NCI-H146 treated with DMSO at 0.1 percent for 48 hours (cell line): ENCODE results near the gene ARRDC1.

Experiments used
- DNase-seq: peaks from one replicate; lab custom pipeline; 2025; ENCODE audit not compliant: unreplicated experiment; lab: John Stamatoyannopoulos, UW

ARRDC1 gene

DNA sequence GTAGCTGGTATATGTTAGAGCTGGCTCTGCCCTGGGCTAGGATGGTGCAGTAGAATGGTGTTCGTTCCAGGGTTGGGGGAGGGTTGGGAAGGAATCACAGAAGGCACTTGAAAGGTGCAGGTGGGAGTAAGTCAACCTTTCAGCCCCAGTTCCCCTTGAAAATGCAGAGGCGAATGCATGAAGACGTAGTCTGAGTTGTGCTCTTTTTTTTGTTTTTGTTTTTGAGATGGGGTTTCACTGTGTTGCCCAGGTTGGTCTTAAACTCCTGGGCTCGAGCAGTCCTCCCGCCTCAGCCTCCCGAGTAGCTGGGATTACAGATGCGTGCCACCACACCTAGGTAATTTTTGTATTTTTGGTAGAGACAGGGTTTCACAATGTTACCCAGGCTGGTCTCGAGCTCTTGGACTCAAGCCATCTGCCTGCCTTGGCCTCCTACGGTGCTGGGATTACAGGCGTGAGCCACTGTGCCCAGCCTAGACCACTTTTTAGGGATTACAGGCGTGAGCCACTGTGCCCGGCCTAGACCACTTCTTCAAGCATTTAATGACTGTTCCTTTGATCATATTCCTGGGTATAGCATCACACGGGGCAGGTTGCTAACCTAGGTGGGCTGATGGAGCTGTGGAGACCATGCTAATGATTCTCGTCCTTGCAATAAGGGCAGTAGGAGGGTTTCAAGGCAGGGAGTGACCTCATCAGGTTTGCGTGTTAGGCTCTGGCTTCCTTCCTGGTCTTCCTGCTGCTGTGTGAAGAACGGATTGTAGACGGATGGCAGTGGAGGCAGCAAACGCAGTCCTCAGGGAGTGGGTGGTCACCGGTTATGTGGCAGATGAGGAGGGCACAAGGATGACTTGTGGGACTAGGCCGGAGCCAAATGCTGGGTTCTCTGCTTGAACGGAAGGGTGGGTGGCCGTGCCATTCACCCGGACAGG, 27.0 kb downstream of the ARRDC1 start:
- no peak for DNase-seq

DNA sequence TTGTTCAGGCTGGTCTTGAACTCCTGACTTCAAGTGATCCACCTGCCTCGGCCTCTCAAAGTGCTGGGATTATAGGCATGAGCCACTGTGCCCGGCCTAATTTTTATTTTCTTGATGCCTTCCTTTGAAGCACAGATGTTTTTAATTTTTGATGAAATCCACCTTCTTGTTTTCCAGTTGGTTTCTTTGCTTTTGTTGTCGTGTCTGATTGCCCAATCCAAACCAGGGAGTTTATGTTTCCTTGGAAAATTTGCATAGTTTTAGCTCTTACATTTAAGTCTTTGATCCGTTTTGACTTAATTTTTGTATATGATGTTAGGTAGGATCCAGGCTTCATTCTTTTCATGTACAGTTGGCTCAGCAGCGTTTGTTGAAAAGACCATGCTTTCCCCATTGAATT, 28.5 kb downstream of the ARRDC1 start:
- DNase-seq = no peak

DNA sequence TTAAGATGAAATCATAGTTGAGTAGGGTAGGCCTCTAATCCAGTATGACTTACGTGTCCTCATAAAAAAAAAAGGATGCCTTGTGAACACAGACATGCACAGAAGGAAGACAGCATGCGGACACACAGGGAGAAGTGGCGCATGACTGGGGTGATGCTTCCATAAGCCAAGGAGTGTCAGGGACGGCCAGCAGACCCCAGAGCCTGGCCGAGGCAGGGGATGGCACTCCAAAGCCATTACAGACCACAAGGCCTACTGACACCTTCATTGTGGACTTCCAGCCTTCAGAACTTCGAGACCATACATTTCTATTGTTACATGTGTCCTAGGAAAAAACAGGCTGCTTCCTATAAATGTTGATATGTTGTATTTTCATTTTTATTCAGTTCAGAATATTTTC, 33.2 kb downstream of the ARRDC1 start:
- DNase-seq = no peak

DNA sequence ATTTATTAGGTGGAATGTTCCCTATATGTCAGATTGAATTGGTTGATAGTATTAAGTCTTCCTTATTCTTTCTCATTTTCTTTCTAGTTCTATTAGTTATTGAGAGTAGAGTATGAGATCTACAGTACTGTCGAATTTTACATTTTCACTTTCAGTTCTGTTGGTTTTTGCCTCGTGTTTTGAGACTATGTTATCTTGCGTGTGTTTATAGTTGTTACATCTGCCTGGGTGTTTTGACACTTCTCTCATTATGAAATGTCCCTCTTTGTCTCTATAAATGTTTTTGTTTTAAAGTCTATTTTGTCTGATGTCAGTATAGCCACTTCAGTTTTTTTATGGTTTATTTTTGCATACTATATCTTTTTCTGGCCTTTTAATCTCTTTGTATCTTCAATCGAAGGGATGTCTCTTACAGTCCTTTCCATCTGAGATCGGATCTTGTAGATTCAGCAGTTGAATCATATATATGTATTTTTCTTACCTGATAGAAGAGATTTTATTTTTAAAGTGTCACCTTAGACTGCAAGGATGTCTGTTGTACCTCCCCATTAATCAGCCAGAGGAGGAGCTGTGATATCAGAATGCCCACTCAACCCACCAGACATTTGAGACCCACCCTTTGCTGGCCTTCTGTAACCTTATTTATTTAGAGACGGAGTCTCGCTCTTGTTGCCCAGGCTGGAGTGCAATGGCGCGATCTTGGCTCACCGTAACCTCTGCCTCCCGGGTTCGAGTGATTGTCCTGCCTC, 34.0 kb downstream of the ARRDC1 start:
- DNase-seq = no peak

DNA sequence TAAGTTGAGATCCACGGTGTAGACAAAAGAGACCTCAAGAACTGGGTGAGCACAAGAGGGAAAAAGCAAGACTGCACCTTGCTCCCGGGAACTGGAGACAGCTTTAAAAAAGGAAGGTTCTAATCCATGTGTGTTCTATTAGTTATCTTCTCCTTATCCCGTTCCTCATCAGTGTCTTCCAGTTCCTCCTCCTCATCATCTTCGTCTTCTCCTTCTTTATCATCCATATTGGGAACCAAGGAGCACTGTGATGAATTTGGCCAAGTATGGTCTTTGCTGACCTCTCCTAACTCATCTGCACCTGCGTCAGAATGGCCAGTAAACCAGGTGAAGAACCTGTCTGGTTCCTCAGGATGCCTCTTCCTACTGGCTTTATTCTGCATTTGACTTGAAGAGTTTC, 35.4 kb downstream of the ARRDC1 start:
- no peak for DNase-seq

DNA sequence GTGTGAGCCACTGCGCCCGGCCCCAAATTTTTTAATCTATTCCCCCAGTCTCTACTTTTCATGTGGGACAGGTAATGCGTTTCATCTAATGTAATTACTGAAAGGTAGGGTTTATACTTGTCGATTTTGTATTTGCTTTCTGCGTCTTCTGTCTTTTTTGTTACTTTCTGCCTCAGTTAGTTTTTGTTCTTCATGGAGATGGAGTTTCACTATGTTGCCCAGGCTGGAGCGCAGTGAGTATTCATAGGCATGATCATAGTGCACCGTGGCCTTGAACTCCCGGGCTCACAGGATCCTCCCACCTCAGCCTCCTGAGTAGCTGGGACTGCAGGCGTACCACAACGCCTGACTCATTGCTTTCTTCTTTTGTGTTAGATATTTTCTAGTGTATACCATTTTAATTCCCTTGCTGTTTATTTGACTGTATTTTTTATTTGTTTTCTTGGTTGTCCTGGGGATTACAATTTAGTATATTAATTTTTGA, 36.7 kb downstream of the ARRDC1 start:
- no peak for DNase-seq

DNA sequence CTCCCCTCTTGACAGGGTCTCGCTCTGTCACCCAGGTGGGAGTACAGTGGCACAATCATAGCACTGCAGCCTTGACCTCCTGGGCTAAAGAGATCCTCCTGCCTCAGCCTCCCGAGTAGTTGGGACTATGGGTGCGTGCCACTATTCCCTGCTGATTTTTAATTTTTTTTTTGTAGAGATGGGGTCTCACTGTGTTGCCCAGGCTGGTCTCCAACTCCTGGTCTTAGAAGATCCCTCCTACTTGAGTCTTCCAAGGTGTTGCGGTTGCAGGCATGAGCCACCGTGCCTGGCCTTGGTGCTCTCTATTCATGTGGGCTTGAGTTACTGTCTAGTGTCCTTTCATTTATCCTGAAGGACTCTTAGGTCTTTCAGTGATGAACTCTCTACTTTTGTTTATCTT, 37.4 kb downstream of the ARRDC1 start:
- DNase-seq = no peak

DNA sequence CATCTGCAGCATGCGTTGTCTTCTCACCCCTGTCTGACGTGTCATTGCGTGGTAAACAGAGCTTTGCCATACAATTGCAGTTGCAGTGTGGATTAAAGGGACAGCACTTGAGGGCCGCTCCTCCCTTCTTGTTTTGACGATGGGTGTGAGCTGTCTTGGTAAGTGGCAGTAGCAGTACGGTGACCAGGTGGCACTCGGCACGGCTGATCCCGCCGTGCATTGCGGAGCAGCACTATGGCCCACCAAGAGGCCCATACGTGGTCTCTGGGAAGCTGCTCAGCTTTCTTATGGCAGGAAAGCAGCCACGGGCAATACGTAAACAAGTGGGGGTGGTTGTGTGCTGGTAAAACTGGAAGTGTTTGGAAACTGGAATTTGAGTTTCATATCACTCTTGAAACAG, 38.4 kb downstream of the ARRDC1 start:
- DNase-seq = no peak

DNA sequence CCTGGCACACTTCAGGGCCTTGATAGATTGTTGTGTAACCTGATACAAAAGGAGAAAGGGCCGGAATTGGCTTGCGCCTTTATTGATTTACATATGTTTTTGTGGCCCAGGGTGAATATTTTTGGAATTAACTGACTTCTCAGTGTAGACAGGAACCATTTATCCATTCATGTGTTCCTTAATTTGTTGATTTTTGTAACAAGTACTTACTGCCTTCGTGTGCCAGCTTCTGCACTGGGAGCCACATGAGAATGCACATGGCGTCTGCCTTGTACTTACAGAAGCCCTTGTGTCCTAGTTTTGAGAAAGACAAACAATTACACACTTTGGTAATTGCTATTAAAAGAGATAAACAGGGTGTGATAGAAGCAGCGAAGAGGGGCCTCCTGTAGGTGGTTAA, 39.7 kb downstream of the ARRDC1 start:
- DNase-seq = no peak

DNA sequence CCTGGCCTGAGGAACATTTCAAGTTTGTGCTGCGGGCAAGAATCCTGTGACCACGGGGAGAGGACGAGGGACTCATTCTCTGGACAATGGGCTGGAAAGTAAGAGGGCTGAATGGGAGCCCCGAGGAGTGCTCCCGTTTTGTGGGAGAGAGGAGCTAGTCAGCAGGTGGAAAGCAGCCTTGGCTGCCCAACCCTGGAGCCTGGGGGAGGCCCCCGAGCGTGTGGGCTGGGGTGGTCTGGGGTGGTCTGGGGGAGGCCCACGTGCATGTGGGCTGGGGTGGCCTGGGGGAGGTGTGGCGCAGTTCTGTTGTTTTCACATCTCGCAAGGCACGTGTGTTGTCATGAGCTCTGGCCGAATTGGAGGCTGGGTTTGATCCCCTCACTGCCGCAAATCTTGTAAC, 40.9 kb downstream of the ARRDC1 start:
- no peak for DNase-seq

DNA sequence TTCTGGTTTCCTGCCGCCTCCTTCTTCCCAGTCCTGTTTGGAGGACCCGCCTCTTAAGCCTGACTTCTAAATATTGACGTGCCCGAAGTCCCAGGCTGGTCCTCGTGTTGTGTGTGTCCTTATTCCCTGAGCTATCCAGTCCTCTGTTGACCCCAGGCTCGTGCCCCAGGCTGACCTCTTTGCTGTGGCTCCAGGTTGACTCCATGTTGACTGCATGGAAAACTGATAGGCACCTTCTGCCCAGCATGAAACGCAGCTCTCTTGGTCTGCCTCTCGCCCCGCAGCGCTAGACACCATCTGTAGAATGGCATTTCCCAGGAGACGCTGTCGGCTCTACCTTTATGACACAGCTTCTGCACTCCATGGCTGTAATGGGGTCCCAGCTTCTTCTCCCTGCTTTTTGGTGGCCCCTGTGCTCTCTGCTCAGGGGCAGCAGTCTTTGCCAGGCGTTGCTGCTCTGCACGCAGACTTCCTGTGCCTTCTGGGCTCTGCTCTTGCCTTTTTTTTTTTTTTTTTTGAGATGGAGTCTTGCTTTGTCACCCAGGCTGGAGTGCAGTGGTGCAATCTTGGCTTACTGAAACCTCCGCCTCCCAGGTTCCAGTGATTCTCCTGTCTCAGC, 41.7 kb downstream of the ARRDC1 start:
- DNase-seq = no peak

DNA sequence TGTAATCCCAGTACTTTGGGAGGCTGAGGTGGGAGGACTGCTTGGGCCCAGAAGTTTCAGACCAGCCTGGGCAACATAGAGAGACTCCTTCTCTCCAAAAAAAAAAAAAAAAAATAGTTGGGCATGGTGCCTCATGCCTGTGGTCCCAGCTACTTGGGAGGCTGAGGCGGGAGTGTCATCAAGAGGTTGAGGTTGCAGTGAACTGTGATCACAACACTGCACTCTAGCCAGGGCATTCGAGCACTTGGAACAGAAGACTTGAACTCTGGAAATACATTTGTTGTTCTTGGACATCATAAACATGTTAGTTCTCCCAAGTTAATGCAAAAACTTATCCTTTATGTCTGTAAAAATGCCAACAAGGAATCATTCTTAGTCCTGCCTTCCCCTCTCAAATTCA, 42.9 kb downstream of the ARRDC1 start:
- DNase-seq = no peak

DNA sequence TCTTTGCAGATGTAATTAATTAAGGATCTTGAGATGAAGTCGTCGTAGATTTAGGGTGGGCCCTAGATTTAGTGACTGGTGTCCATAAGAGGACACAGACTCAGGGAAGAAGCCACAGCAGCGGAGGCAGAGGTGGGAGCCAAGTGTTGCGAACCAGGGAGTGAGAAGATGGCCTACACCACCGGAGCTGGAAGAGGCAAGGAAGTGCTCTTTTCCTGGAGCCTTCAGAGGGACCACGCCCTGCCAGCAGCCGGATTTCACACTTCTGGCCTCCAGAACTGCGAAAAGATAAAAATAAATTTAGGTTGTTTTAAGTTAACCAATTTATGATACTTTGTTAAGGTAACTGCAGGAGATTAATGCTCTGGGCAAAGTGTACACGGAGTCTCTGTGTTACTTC, 44.1 kb downstream of the ARRDC1 start:
- DNase-seq = no peak

DNA sequence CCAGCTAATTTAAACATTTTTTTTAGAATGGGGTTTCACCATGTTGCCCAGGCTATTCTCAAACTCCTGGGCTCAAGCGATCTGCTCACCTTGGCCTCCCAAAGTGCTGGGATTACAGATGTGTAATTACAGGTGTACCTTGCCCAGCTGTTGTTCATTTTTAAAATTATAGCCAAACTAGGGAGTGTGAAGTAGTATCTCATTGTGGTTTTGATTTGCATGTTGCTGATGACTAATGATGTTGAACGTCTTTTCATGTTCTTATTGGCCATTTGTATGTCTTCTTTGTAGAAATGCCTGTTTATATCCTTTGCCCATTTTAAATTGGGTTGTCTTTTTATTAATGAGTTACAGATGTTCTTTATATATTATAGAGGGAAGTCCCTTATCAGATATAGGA, 44.8 kb downstream of the ARRDC1 start:
- no peak for DNase-seq

DNA sequence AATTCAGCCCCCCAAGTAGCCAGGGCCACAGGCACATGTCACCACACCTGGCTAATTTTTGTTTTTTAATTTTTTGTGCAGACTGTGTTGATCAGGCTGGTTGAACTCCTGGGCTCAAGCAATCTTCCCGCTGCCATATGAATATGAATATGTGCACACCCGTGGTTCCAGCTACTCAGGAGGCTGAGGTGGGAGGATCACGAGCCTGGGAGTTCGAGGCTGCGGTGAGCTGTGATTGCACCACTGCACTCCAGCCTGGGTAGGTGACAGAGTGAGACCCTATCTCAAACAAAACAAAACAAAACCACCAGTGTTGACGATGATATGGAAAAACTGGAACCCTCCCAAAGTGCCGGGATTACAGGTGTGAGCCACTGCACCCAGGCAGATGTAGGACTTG, 45.3 kb downstream of the ARRDC1 start:
- DNase-seq = no peak

DNA sequence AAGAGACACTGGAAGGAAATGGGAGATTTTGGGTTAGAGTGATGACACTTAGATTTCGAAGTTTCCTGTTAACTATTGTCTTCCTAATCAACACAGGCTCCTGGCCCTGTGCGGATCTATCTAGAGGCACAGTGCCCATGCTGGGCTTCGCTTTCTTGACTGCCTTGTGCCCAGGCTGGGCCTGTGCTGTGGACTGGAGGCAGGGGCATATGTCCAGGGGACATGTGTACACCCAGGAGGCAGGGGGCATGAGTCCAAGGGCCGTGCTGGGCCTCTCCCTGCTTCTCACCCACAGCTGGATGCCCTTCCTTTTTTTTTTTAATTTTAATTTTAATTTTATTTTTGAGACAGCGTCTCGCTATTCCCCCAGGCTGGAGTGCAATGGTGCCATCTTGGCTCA, 50.9 kb downstream of the ARRDC1 start:
- no peak for DNase-seq

DNA sequence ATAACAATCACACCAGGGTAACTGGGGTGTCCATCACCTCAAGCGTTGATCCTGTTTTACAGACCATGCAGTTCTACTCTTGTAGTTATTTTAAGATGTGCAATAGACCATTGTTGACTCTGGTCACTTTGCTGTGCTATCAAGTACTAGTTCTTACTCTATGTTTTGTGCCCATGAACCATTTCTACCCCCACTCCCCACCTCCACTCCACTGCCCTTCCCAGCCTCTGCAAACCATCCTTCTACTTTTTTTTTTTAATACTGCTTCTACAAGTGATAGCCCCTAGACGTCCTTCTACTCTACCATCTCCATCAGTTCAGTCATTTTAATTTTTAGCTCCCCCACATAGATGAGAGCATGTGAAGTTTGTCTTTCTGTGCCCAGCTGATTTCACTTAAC, 52.1 kb downstream of the ARRDC1 start:
- DNase-seq = no peak

DNA sequence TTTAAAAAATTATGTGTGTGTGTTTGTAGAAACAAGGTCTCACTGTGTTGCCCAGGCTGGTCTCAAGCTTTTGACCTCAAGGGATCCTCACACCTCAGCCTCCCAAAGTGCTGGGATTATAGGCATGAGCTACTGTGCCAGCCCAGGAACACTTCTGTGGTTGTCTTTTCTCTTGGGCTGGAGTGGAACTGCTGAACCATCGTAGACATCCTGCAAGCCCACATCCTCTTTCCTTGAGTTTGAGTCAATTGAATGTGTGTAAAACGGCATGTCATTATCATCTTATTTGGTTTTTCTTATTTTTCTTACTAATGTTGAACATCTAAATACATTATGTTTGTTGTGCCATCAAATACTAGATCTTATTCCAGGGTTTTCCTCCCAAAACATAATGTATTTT, 53.3 kb downstream of the ARRDC1 start:
- no peak for DNase-seq

DNA sequence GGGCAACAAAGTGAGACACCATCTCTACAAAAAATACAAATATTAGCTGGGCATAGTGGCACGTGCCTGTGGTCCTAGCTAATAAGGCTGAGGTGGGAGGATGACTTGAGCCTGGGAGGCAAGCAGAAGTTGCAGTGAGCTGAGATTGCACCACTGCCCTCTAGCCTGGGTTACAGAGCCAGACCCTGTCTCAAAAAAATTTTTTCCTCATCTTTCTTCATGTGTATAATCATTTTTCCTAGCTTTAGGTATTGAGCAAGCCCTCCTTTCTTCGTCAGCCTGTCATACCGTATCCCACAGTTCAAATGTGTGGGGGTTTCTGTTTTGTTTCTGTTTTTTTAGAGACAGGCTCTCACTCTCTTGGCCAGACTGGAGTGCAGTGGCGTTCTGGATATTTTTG, 54.7 kb downstream of the ARRDC1 start:
- DNase-seq = no peak

DNA sequence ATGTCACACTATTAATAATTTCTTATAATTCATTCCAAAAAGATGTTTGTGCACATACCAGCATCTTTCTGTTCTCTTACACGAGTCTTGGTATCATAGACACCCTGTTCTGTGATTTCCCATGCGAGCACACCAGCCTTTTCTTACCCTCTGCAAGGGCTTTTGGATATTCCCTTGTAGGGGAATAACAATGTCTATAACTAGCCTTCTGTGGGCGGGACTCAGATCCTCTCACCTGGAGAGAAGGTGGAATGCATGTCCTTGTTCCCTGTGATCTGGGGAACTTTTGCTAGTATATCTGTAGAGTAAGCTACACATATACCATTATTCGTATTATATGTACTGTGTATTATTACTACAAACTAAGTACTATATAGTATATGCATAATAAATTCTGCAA, 58.1 kb downstream of the ARRDC1 start:
- no peak for DNase-seq

DNA sequence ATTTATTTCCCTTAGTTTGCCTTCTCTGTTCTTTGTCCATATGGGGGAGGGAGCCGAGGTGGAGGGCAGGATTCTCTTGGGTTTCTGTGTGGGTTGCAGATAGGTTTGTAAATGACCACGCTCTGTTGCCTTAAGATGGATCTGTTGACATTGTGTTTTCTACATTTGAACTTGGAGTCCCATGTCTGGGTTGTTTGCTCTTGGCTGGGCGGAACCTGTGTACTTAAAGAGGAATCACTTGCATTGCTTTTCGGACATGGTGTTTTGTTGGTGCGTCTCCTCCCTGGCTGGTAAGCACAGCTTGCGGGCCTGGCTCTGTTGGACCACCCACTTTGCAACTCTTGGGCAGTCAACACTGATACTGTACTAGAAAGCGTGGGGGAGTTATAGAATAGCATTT, 59.2 kb downstream of the ARRDC1 start:
- no peak for DNase-seq
